ENCODE results near the gene SNX22.

SNX22 gene

DNA sequence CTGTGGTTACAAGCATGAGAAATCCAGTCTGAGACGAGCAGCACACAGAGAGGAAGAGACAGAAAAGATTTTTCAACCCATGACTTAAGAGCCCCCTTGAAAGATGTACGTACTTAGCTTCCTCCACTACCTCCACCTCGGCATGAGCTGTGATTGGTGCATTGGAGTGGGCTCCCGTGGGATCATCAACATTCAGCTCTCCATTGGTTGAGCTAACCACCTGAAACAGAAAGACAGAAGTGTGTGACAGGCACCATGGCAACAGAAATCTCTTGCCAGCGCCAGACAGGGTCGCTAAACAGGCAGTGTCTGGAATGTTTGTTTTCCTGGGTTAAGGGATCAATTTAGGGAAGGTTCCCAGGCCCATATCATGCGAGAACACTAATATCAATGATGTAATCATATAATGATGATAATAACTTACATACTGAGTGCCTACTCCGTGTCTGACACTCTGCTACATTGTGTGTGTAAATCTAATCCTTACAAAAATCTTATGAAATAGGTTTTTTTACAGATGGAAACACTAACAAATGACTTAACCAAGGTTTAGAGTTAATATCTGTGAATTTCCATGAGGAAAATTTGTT, 28.8 kb downstream of the SNX22 start:
- DNase-seq (no peak), ATAC-seq (replicated peaks) (peak; percentile 43)
- Mint-ChIP-seq H3K36me3 (ENCODE audit: insufficient read depth) (peaks cover 18% of the 10 kb centered on the region), H3K4me1 (ENCODE audit: low read depth in 2 of 2) (no peaks in the 10 kb centered on the region), H3K27me3 (no peaks in the 10 kb centered on the region), H3K4me3 (no peak overlapping the region), H3K9me3 (no peaks in the 10 kb centered on the region), H3K27ac (no peak overlapping the region)

GRCh38 chr15:64182859-64183370, 31.4 kb downstream of the SNX22 start:
- Mint-ChIP-seq H3K36me3 (ENCODE audit: insufficient read depth) (peaks cover 17% of the 10 kb centered on the region), H3K27ac (no peak overlapping the region), H3K9me3 (no peaks in the 10 kb centered on the region), H3K4me3 (no peak overlapping the region), H3K27me3 (no peaks in the 10 kb centered on the region), H3K4me1 (ENCODE audit: low read depth in 2 of 2) (peaks cover 0 to 2% of the 10 kb centered on the region in 2 donors)
- no peak for DNase-seq
- ATAC-seq (replicated peaks) = no peak

DNA sequence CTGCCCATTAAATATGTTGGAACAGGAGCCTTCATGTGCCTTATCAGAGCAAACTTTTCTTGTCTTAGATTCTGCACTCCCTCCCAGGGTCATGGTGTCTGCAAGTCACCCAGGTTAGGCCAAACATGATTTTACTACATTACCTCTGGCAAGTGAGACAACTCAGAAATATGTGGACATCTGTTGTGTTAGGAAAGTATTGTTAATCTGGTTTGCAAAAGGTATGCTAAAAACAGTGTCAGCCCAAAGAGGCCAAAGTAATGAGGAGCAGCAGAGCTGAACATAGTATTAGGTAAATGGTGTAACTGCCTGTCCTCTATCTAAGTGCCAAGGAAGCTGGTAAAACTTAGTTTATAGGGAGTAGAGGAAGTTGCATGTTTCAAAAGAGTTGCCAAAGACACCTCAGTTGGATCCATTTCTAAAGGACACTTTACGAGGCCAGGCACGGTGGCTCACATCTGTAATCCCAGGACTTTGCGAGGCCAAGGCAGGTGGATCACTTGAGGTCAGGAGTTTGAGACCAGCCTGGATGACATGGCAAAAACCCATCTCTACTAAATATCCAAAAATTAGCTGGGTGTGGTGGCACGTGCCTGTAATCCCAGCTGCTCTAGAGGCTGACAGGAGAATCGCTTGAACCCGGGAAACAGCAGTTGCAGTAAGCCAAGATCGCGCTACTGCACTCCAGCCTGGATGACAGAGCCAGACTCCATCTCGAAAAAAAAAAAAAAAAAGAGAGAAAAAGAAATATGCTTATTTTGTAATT, 33.8 kb downstream of the SNX22 start:
- Mint-ChIP-seq H3K27me3 (no peaks in the 10 kb centered on the region), H3K4me1 (ENCODE audit: low read depth in 2 of 2) (peaks cover 5 to 14% of the 10 kb centered on the region in 2 donors), H3K36me3 (ENCODE audit: insufficient read depth) (peaks cover 15% of the 10 kb centered on the region), H3K4me3 (no peak overlapping the region), H3K9me3 (no peaks in the 10 kb centered on the region), H3K27ac (no peak overlapping the region)
- no peak for ATAC-seq (replicated peaks)
- DNase-seq = no peak

GRCh38 chr15:64187396-64188191, 36.1 kb downstream of the SNX22 start:
- ATAC-seq (replicated peaks) (no peak), DNase-seq (no peak)
- Mint-ChIP-seq H3K36me3 (ENCODE audit: insufficient read depth) (peaks cover 13% of the 10 kb centered on the region), H3K4me1 (ENCODE audit: low read depth in 2 of 2) (peaks cover 5 to 14% of the 10 kb centered on the region in 2 donors), H3K27me3 (no peaks in the 10 kb centered on the region), H3K9me3 (no peaks in the 10 kb centered on the region), H3K4me3 (peak overlapping the region; percentile 63 to 73), H3K27ac (peak overlapping the region; percentile 72 to 92)

- Mint-ChIP-seq H3K27ac (no peak overlapping the region), H3K27me3 (no peaks in the 10 kb centered on the region), H3K4me3 (no peak overlapping the region), H3K9me3 (no peaks in the 10 kb centered on the region), H3K36me3 (ENCODE audit: insufficient read depth) (peaks cover 24% of the 10 kb centered on the region), H3K4me1 (ENCODE audit: low read depth in 2 of 2) (peaks cover 5 to 14% of the 10 kb centered on the region in 2 donors)
- ATAC-seq (replicated peaks) (no peak), DNase-seq (no peak)
Observed at GRCh38 chr15:64191971-64192830, 40.7 kb downstream of the SNX22 start.

GRCh38 chr15:64193971-64194370, 42.4 kb downstream of the SNX22 start:
- peaks cover 0 to 4% of the 10 kb centered on the region in 2 donors for H3K4me1 Mint-ChIP-seq (ENCODE audit: low read depth in 2 of 2)
- no peak overlapping the region for H3K27ac Mint-ChIP-seq
- no peak for ATAC-seq (replicated peaks)
- DNase-seq = no peak
- H3K27me3 Mint-ChIP-seq = no peaks in the 10 kb centered on the region
- H3K9me3 Mint-ChIP-seq = no peaks in the 10 kb centered on the region
- no peak overlapping the region for H3K4me3 Mint-ChIP-seq
- peaks cover 29% of the 10 kb centered on the region for H3K36me3 Mint-ChIP-seq (ENCODE audit: insufficient read depth)

DNA sequence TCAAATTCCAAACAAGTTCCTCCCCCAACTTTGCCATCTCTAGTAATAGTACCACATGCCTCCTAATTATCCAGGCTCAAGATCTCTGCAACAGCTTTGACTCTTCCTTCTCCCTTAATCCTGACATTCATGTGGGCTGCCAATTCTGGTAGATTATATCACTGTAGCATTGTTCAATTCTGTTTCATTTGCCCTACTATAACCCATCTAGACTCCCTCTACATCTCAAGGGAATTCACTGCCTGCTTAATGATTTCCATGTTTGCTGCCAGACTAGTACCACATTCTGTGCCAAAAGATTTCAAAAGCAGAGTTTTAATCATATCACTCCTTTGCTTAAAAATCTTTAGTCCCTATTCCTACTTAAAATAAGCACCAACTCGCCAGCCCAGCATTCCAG, 45.9 kb downstream of the SNX22 start:
- ATAC-seq (replicated peaks) (no peak), DNase-seq (no peak)
- Mint-ChIP-seq H3K27me3 (no peaks in the 10 kb centered on the region), H3K27ac (no peak overlapping the region), H3K36me3 (ENCODE audit: insufficient read depth) (peaks cover 45% of the 10 kb centered on the region), H3K9me3 (no peaks in the 10 kb centered on the region), H3K4me1 (ENCODE audit: low read depth in 2 of 2) (no peaks in the 10 kb centered on the region), H3K4me3 (no peak overlapping the region)

- Mint-ChIP-seq H3K9me3 (no peaks in the 10 kb centered on the region), H3K27ac (no peak overlapping the region), H3K4me1 (ENCODE audit: low read depth in 2 of 2) (no peaks in the 10 kb centered on the region), H3K36me3 (ENCODE audit: insufficient read depth) (peaks cover 38% of the 10 kb centered on the region), H3K27me3 (no peaks in the 10 kb centered on the region), H3K4me3 (no peak overlapping the region)
- DNase-seq (no peak), ATAC-seq (replicated peaks) (no peak)
Observed at GRCh38 chr15:64205202-64205601, 53.7 kb downstream of the SNX22 start.

Data from effector memory CD8-positive, alpha-beta T cell (primary cell).